HepG2 (cell line): ENCODE measurements around the gene PRM3. TPM values are rescaled to one million over a fixed set of nuclear protein-coding genes. Genes with fewer than 3 reads are reported as not detected.

Experiments
- CBX2 ChIP-seq, 2 experiments: fragments of 200-600 bp in 1 of 2; sonication (generic); formaldehyde crosslinking in 1 of 2; IDR thresholded peaks; 2 replicates each; pipeline versions ENCODE4 v1.7.0 to v1.8.1; 2018 to 2022; ENCODE audit warnings: low read depth in 2 of 2, low read length in 1 of 2, mild to moderate bottlenecking in 1 of 2, missing genetic modification reagents in 1 of 2
- DMAP1 ChIP-seq: IDR thresholded peaks from 2 replicates; pipeline ENCODE4 v1.6.1; 2016
- DPF2 ChIP-seq: sonication (generic); formaldehyde crosslinking; IDR thresholded peaks from 2 replicates; pipeline ENCODE4 v1.4.0; 2020; ENCODE audit warnings: mild to moderate bottlenecking, low read depth, missing genetic modification reagents, borderline replicate concordance
- GPN1 ChIP-seq: sonication (generic); formaldehyde crosslinking; IDR thresholded peaks from 2 replicates; pipeline ENCODE4 v1.5.1; 2020; ENCODE audit warnings: missing genetic modification reagents, borderline replicate concordance
- HNRNPH1 ChIP-seq: fragments of 200-400 bp; formaldehyde crosslinking; optimal IDR thresholded peaks from 2 replicates; pipeline ENCODE3; 2017; ENCODE audit warnings: mild to moderate bottlenecking, low read depth, low read length
- HNRNPLL ChIP-seq: fragments of 200-400 bp; formaldehyde crosslinking; IDR thresholded peaks from 2 replicates; pipeline ENCODE4 v1.6.1; 2017; ENCODE audit warnings: mild to moderate bottlenecking, low read depth, low read length; ENCODE audit not compliant: poor library complexity, severe bottlenecking
- MAFG ChIP-seq: sonication (generic); formaldehyde crosslinking; IDR thresholded peaks from 2 replicates; pipeline ENCODE4 v1.5.1; 2020; ENCODE audit warnings: mild to moderate bottlenecking, missing genetic modification reagents
- SNRNP70 ChIP-seq: fragments of 200-400 bp; formaldehyde crosslinking; IDR thresholded peaks from 2 replicates; pipeline ENCODE4 v1.6.1; 2017; ENCODE audit warnings: mild to moderate bottlenecking, low read depth, low read length, moderate library complexity
- ZBTB3 ChIP-seq: sonication (generic); formaldehyde crosslinking; IDR thresholded peaks from 2 replicates; pipeline ENCODE4 v1.4.0; 2020; ENCODE audit warnings: low read depth, mild to moderate bottlenecking, moderate library complexity, missing genetic modification reagents, borderline replicate concordance
- ZNF251 ChIP-seq: sonication (generic); formaldehyde crosslinking; IDR thresholded peaks from 2 replicates; pipeline ENCODE4 v1.9.0; 2021; ENCODE audit warnings: mild to moderate bottlenecking, missing genetic modification reagents
- polyA plus RNA-seq, 8 experiments: library from polyadenylated mRNA; depleted of rRNA in 3 of 8; stranded (reverse) in 7 of 8; unstranded in 1 of 8; fragments of >200 nt; fragmentation: Illumina TruSeq in 4 of 8; extraction: Trizol in 4 of 8; gene quantifications; 2 replicates each; pipeline versions ENCODE4 v1.2.1 to v1.2.3, GENCODE V29; 2011 to 2016; ENCODE audit warnings: low read depth in 4 of 8, missing spikeins in 1 of 8, mixed read lengths in 1 of 8; ENCODE audit not compliant: insufficient read depth in 1 of 8
- total RNA-seq, 5 experiments: library from RNA; depleted of rRNA; stranded (reverse); fragments of >200 nt; fragmentation: Illumina TruSeq; extraction: Trizol; gene quantifications; 2 replicates each; pipeline ENCODE4 v1.2.3, GENCODE V29; 2016; ENCODE audit warnings: low read depth in 1 of 5
- TF ChIP-seq, protein P1 (sequence below): sonication (generic); formaldehyde crosslinking; IDR thresholded peaks from 2 replicates; pipeline ENCODE4 v1.4.0; 2020; ENCODE audit warnings: missing genetic modification reagents
- TF ChIP-seq, protein P2 (sequence below): sonication (generic); formaldehyde crosslinking; IDR thresholded peaks from 2 replicates; pipeline ENCODE4 v1.4.0; 2020; ENCODE audit warnings: missing genetic modification reagents, borderline replicate concordance
- TF ChIP-seq, protein P3 (sequence below): sonication (generic); formaldehyde crosslinking; IDR thresholded peaks from 2 replicates; pipeline ENCODE4 v1.5.1; 2020; ENCODE audit warnings: missing genetic modification reagents, mild to moderate bottlenecking, borderline replicate concordance
- TF ChIP-seq, protein P4 (sequence below): IDR thresholded peaks from 2 replicates; pipeline ENCODE4 v1.6.1; 2016; ENCODE audit warnings: missing compliant biosample characterization, missing genetic modification reagents, borderline replicate concordance
- TF ChIP-seq, protein P5 (sequence below): sonication (generic); formaldehyde crosslinking; IDR thresholded peaks from 2 replicates; pipeline ENCODE4 v1.8.1; 2023; ENCODE audit warnings: mild to moderate bottlenecking, moderate library complexity, missing genetic modification reagents

Gene PRM3
- total and polyA plus RNA-seq, 2 of the 13 experiments (the other 11 are each of a cell fraction or from before 2014, with no cell fraction given) = not detected

DNA sequence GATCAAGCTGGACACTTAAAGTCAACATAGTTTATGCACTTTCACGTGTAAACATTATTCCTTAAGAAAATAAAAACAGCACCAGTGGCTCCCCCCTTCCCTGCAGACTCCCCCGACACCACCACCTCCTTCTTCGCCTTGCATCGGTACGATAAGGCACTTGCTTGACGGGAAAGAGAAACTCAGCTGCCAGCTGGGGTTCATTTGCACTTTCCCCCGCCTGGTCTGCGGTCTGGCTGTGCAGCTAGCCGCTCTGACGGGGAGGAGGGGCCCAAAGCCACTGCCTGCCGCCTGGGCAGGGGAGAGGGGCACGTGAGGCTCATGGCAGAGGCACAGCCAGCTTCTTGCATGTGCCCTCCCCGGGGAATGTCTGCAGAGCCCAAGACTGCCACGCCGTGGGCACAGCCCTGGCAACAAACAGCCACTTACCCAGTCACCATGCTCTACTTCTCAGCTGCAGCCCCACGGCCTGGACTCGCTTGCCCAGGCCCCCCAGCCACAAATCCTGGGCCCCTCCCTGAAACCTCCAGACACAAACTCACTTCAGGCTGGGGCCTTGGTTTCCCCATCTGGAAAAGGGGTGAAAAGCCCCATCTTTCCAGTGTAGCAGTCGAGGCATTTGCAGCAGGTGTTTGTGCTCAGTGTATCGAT lies 24.2 kb upstream of the PRM3 start (continued):
- TF ChIP-seq, protein P1, sequence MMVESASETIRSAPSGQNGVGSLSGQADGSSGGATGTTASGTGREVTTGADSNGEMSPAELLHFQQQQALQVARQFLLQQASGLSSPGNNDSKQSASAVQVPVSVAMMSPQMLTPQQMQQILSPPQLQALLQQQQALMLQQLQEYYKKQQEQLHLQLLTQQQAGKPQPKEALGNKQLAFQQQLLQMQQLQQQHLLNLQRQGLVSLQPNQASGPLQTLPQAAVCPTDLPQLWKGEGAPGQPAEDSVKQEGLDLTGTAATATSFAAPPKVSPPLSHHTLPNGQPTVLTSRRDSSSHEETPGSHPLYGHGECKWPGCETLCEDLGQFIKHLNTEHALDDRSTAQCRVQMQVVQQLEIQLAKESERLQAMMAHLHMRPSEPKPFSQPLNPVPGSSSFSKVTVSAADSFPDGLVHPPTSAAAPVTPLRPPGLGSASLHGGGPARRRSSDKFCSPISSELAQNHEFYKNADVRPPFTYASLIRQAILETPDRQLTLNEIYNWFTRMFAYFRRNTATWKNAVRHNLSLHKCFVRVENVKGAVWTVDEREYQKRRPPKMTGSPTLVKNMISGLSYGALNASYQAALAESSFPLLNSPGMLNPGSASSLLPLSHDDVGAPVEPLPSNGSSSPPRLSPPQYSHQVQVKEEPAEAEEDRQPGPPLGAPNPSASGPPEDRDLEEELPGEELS (CRISPR knock-in tag) = peak; percentile 65; the same call in 1 of the 2 replicates
- no peak for TF ChIP-seq MAFG (CRISPR knock-in tag)
- TF ChIP-seq ZBTB3 = no peak
- TF ChIP-seq GPN1 = no peak
- no peak for TF ChIP-seq ZNF251
- TF ChIP-seq DMAP1 = no peak; the same call in 1 of the 2 replicates
- TF ChIP-seq, protein P2, sequence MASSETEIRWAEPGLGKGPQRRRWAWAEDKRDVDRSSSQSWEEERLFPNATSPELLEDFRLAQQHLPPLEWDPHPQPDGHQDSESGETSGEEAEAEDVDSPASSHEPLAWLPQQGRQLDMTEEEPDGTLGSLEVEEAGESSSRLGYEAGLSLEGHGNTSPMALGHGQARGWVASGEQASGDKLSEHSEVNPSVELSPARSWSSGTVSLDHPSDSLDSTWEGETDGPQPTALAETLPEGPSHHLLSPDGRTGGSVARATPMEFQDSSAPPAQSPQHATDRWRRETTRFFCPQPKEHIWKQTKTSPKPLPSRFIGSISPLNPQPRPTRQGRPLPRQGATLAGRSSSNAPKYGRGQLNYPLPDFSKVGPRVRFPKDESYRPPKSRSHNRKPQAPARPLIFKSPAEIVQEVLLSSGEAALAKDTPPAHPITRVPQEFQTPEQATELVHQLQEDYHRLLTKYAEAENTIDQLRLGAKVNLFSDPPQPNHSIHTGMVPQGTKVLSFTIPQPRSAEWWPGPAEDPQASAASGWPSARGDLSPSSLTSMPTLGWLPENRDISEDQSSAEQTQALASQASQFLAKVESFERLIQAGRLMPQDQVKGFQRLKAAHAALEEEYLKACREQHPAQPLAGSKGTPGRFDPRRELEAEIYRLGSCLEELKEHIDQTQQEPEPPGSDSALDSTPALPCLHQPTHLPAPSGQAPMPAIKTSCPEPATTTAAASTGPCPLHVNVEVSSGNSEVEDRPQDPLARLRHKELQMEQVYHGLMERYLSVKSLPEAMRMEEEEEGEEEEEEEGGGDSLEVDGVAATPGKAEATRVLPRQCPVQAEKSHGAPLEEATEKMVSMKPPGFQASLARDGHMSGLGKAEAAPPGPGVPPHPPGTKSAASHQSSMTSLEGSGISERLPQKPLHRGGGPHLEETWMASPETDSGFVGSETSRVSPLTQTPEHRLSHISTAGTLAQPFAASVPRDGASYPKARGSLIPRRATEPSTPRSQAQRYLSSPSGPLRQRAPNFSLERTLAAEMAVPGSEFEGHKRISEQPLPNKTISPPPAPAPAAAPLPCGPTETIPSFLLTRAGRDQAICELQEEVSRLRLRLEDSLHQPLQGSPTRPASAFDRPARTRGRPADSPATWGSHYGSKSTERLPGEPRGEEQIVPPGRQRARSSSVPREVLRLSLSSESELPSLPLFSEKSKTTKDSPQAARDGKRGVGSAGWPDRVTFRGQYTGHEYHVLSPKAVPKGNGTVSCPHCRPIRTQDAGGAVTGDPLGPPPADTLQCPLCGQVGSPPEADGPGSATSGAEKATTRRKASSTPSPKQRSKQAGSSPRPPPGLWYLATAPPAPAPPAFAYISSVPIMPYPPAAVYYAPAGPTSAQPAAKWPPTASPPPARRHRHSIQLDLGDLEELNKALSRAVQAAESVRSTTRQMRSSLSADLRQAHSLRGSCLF (CRISPR knock-in tag) = no peak
- no peak for TF ChIP-seq CBX2 (IDR thresholded peaks at IDR 0.05; ENCODE audit: low read depth, low read length)
- TF ChIP-seq CBX2 (CRISPR knock-in tag; IDR thresholded peaks at IDR 0.05; ENCODE audit: low read depth) = no peak
- no peak for TF ChIP-seq SNRNP70
- TF ChIP-seq, protein P3, sequence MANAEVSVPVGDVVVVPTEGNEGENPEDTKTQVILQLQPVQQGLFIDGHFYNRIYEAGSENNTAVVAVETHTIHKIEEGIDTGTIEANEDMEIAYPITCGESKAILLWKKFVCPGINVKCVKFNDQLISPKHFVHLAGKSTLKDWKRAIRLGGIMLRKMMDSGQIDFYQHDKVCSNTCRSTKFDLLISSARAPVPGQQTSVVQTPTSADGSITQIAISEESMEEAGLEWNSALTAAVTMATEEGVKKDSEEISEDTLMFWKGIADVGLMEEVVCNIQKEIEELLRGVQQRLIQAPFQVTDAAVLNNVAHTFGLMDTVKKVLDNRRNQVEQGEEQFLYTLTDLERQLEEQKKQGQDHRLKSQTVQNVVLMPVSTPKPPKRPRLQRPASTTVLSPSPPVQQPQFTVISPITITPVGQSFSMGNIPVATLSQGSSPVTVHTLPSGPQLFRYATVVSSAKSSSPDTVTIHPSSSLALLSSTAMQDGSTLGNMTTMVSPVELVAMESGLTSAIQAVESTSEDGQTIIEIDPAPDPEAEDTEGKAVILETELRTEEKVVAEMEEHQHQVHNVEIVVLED (CRISPR knock-in tag) = peak; percentile 58
- TF ChIP-seq, protein P4, sequence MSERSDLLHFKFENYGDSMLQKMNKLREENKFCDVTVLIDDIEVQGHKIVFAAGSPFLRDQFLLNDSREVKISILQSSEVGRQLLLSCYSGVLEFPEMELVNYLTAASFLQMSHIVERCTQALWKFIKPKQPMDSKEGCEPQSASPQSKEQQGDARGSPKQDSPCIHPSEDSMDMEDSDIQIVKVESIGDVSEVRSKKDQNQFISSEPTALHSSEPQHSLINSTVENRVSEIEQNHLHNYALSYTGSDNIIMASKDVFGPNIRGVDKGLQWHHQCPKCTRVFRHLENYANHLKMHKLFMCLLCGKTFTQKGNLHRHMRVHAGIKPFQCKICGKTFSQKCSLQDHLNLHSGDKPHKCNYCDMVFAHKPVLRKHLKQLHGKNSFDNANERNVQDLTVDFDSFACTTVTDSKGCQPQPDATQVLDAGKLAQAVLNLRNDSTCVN = peak; percentile 78
- TF ChIP-seq HNRNPH1 = peak; percentile 50
- peak; percentile 68 for TF ChIP-seq HNRNPLL
- TF ChIP-seq, protein P5, sequence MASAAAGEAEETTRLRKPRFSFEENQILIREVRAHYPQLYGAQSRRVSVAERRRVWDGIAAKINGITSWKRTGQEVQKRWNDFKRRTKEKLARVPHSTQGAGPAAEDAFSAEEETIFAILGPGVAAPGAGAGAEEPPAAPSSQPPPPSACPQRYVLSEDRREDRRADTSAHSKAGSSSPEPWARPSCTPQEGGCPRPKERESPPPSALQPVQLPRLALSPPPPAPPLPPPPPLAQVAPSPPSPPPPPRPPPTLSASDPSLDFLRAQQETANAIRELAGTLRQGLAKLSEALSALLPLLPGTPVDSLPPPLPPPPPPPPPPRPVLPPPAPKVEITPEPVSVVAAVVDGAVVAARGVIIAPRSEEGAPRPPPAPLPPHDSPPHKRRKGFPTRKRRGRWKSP (CRISPR knock-in tag) = peak; percentile 13; the same call in 1 of the 2 replicates
- TF ChIP-seq DPF2 (CRISPR knock-in tag) = peak; percentile 79
